Neuron (in vitro differentiated cells): ENCODE measurements around the gene GPX8.

ENCODE experiments used
- H2AFZ ChIP-seq: one replicate; pipeline ENCODE4 v1.6.1; 2013; ENCODE audit warnings: low read depth, mild to moderate bottlenecking, inconsistent platforms, low read length, moderate library complexity
- H3K27me3 ChIP-seq: one replicate; pipeline ENCODE4 v1.6.1; 2013; ENCODE audit warnings: low read length; ENCODE audit not compliant: insufficient read depth
- H3K36me3 ChIP-seq: one replicate; pipeline ENCODE4 v1.6.1; 2013; ENCODE audit warnings: low read length; ENCODE audit not compliant: insufficient read depth
- H3K4me1 ChIP-seq: one replicate; pipeline ENCODE4 v1.6.1; 2013; ENCODE audit warnings: low read length; ENCODE audit not compliant: insufficient read depth
- H3K4me3 ChIP-seq: 2 replicates; pipeline ENCODE4 v1.5.1; 2013; ENCODE audit warnings: mild to moderate bottlenecking, low read length, moderate library complexity
- H3K9me3 ChIP-seq: one replicate; pipeline ENCODE4 v1.6.1; 2013; ENCODE audit warnings: low read length

GPX8 gene

DNA sequence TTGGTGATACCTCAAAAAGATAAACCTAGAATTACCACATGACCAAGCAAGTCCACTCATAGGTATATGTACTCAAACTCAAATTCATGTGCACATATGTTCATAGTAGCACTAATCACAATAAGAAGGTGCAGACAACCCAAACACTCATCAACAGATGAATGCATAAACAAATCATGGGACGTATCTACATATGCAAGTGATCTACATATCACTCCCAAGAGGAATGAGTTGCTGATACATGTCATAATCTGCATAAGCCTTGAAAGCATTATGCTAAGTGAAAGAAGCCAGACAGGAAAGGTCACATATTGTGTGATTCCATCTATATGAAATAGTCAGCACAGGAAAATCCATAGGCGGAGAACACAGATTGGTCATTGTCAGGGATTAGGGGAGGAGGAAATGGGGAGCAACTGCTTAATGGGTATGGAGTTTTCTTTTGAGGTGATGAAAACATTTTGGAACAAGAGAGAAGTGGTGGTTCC lies 10.6 kb upstream of the GPX8 start:
- no peak overlapping the region for H3K4me3 ChIP-seq
- peaks cover 8% of the 10 kb centered on the region for H3K27me3 ChIP-seq
- H3K36me3 ChIP-seq = no peaks in the 10 kb centered on the region
- H3K9me3 ChIP-seq = no peaks in the 10 kb centered on the region
- no peaks in the 10 kb centered on the region for H3K4me1 ChIP-seq
- H2AFZ ChIP-seq = no peak overlapping the region

GRCh38 chr5:55151923-55152842 lies 7.8 kb upstream of the GPX8 start:
- Histone ChIP-seq H2AFZ (no peak overlapping the region), H3K9me3 (no peaks in the 10 kb centered on the region), H3K36me3 (no peaks in the 10 kb centered on the region), H3K27me3 (peaks cover 13% of the 10 kb centered on the region), H3K4me3 (no peak overlapping the region), H3K4me1 (no peaks in the 10 kb centered on the region)

DNA sequence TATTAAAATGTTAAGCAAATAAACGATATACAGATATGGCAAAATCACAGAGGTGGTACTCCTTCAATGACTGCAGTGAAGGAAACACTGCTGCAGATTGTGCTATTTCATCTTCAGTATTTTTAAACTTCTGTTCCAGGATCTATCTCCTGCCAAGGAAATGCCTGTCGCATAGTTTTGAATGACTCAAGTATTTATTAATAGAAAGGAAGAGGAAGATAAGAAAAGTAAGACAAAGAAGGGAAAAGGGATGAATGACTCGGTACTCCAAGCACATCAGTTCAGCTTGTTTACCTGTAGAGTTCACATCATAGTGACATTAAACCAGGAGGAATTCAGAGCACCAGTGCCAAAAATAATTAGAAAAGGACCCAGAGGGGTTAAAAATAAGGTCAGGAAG lies 5.1 kb upstream of the GPX8 start:
- H3K27me3 ChIP-seq = peaks cover 18% of the 10 kb centered on the region
- H3K4me3 ChIP-seq = no peak overlapping the region
- H2AFZ ChIP-seq = no peak overlapping the region
- no peaks in the 10 kb centered on the region for H3K36me3 ChIP-seq
- no peaks in the 10 kb centered on the region for H3K4me1 ChIP-seq
- H3K9me3 ChIP-seq = no peaks in the 10 kb centered on the region

GRCh38 chr5:55160493-55161209 lies 680 bp downstream of the GPX8 start:
- Histone ChIP-seq H3K36me3 (peaks cover 18% of the 10 kb centered on the region), H3K4me3 (peak overlapping the region; percentile 97)

GRCh38 chr5:55162666-55163065 lies 2.7 kb downstream of the GPX8 start:
- Histone ChIP-seq H3K4me3 (no peak overlapping the region), H3K36me3 (peaks cover 22% of the 10 kb centered on the region), H2AFZ (no peak overlapping the region), H3K9me3 (no peaks in the 10 kb centered on the region), H3K4me1 (peaks cover 4% of the 10 kb centered on the region), H3K27me3 (peaks cover 4% of the 10 kb centered on the region)

More at GRCh38 chr5:55160493-55161209, 680 bp downstream of the GPX8 start:
- Histone ChIP-seq H3K4me1 (peaks cover 4% of the 10 kb centered on the region), H3K9me3 (no peaks in the 10 kb centered on the region), H2AFZ (peak overlapping the region; percentile 81), H3K27me3 (peaks cover 6% of the 10 kb centered on the region)

DNA sequence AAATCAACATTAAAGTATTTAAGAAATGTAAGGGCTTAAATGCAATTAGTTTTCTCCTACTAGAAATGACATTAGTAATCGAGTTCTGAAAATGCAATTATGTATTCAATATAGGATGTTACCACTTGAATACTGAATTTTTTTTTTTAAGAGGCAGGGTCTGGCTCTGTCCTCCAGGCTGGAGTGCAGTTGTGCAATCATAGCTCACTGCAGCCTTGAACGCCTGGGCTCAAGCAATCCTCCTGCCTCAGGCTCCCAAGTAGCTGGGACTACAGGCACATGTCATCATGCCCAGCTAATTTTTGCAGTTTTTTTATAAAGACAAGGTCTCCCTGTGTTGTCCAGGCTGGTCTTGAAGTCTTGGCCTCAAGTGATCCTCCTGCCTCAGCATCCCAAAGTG lies 11.5 kb downstream of the GPX8 start:
- Histone ChIP-seq H2AFZ (no peak overlapping the region), H3K9me3 (no peaks in the 10 kb centered on the region), H3K27me3 (peaks cover 19% of the 10 kb centered on the region), H3K4me3 (no peak overlapping the region), H3K36me3 (peaks cover under 1% of the 10 kb centered on the region), H3K4me1 (peaks cover 19% of the 10 kb centered on the region)

- peak overlapping the region; percentile 57 for H3K4me3 ChIP-seq
- peaks cover 22% of the 10 kb centered on the region for H3K4me1 ChIP-seq
- H3K36me3 ChIP-seq = no peaks in the 10 kb centered on the region
- peaks cover 26% of the 10 kb centered on the region for H3K27me3 ChIP-seq
- H2AFZ ChIP-seq = peak overlapping the region; percentile 77
- H3K9me3 ChIP-seq = no peaks in the 10 kb centered on the region
These were observed 12.3 kb downstream of the GPX8 start for GRCh38 chr5:55172051-55172899.

GRCh38 chr5:55172937-55173686 lies 13.1 kb downstream of the GPX8 start, which contains the start of gene CDC20B:
TSS of gene CDC20B (minus strand) at chr5:55173177. CDS start at chr5:55173000, 177 bp downstream.
- Histone ChIP-seq H3K4me1 (peaks cover 22% of the 10 kb centered on the region), H3K4me3 (peak within 1 kb of the TSS; percentile 64), H2AFZ (peak within 1 kb of the TSS; percentile 77), H3K27me3 (peaks cover 31% of the 10 kb centered on the region), H3K36me3 (no peaks in the 10 kb centered on the region), H3K9me3 (no peaks in the 10 kb centered on the region)

DNA sequence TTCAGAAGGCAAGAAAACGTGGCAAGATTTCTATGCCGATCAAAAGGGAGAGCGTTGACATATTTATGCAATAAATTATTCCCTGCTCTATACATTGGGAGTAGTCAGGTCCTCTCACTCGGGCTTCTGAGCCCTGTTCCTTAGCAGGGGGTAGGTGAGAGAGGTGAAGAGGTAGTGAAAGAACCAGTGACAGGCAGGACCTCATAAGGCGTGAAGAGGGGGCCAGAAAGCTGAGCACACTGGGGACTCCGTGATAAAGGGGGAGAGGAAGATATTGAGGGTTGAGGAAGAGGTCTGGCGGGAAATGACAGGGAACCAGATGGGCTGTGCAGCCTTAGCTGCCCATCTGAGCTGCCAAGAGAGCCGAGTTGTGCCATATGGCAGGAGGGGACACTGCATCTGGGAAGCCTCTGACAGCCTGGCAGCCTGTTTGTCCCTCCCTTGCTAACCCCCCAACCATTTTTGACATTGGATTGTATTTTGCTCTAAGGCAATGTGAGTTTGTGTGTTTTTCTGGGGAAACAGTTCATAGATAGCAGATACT lies 13.8 kb downstream of the GPX8 start:
- Histone ChIP-seq H3K4me1 (peaks cover 22% of the 10 kb centered on the region), H3K4me3 (peak overlapping the region; percentile 64), H3K36me3 (no peaks in the 10 kb centered on the region), H3K9me3 (no peaks in the 10 kb centered on the region), H3K27me3 (peaks cover 37% of the 10 kb centered on the region), H2AFZ (peak overlapping the region; percentile 77)

- H3K4me3 ChIP-seq = peak overlapping the region; percentile 37
These were observed 15.8 kb downstream of the GPX8 start for GRCh38 chr5:55175781-55176175.

GRCh38 chr5:55176176-55176818 lies 16.3 kb downstream of the GPX8 start:
- peaks cover 22% of the 10 kb centered on the region for H3K4me1 ChIP-seq
- no peaks in the 10 kb centered on the region for H3K9me3 ChIP-seq
- no peaks in the 10 kb centered on the region for H3K36me3 ChIP-seq
- H3K4me3 ChIP-seq = peak overlapping the region; percentile 37
- peaks cover 52% of the 10 kb centered on the region for H3K27me3 ChIP-seq
- H2AFZ ChIP-seq = peak overlapping the region; percentile 69

More at GRCh38 chr5:55175781-55176175, 15.8 kb downstream of the GPX8 start:
- Histone ChIP-seq H2AFZ (peak overlapping the region; percentile 69), H3K27me3 (peaks cover 52% of the 10 kb centered on the region), H3K4me1 (peaks cover 22% of the 10 kb centered on the region), H3K9me3 (no peaks in the 10 kb centered on the region), H3K36me3 (no peaks in the 10 kb centered on the region)
